LNCaP clone FGC (cell line): ENCODE measurements around the gene SEZ6.

Experiments
- DNase-seq: peaks from one replicate; pipeline ENCODE4 v3.0.0-alpha.2; 2011; ENCODE audit warnings: low read depth
- H3K4me3 ChIP-seq: 2 replicates; pipeline ENCODE4 v1.5.1; 2011; ENCODE audit warnings: mild to moderate bottlenecking, low read depth, low read length, control low read depth
- TF ChIP-seq, protein P1 (sequence below): IDR thresholded peaks from 2 replicates; pipeline ENCODE4 v1.5.1; 2012; ENCODE audit warnings: mild to moderate bottlenecking; ENCODE audit not compliant: control insufficient read depth, insufficient read depth; ENCODE audit errors: extremely low read depth

The SEZ6 gene

DNA sequence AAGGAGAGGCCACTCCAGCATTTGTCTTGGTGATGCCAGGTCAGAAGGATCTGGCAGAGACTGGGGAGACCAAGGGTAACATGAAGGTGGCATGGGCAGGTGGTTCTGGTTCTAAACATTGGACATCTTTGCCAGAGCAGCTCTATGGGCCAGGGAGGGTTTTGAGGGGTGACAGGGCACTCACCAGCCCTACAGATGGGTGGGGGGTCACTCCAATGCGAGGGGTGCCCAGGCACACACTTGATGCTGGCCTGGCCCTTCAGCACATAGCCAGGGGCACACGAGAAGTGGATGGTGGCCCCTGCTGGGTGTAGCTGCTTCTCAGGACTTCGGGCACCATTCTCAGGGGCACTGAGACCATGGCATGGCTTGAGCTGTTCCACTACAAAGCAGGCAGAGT lies 49.0 kb downstream of the SEZ6 start:
- no peak for DNase-seq
- no peak overlapping the region for H3K4me3 ChIP-seq
- TF ChIP-seq, protein P1, sequence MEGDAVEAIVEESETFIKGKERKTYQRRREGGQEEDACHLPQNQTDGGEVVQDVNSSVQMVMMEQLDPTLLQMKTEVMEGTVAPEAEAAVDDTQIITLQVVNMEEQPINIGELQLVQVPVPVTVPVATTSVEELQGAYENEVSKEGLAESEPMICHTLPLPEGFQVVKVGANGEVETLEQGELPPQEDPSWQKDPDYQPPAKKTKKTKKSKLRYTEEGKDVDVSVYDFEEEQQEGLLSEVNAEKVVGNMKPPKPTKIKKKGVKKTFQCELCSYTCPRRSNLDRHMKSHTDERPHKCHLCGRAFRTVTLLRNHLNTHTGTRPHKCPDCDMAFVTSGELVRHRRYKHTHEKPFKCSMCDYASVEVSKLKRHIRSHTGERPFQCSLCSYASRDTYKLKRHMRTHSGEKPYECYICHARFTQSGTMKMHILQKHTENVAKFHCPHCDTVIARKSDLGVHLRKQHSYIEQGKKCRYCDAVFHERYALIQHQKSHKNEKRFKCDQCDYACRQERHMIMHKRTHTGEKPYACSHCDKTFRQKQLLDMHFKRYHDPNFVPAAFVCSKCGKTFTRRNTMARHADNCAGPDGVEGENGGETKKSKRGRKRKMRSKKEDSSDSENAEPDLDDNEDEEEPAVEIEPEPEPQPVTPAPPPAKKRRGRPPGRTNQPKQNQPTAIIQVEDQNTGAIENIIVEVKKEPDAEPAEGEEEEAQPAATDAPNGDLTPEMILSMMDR = no peak

DNA sequence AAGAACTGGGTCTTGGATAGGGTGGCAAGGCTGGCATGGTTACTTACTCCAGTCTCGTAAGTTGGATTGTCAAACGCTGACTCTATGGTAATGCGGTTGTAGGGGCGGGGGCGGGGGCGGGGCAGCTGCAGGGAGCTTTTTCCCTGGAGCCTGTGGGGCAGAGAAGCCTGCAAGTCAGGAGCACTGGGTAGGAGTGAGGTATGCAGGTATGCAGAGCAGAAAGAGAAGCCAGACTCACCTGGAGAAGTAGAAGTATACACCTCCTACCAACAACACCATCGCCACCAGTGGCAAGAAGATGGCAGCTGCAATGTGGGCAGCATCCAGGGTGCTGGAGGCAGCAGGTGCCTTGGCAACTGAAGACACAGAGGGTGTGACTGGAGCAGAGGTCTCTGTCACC lies 49.7 kb downstream of the SEZ6 start:
- TF ChIP-seq, protein P1 = no peak
- no peak for DNase-seq
- no peak overlapping the region for H3K4me3 ChIP-seq

DNA sequence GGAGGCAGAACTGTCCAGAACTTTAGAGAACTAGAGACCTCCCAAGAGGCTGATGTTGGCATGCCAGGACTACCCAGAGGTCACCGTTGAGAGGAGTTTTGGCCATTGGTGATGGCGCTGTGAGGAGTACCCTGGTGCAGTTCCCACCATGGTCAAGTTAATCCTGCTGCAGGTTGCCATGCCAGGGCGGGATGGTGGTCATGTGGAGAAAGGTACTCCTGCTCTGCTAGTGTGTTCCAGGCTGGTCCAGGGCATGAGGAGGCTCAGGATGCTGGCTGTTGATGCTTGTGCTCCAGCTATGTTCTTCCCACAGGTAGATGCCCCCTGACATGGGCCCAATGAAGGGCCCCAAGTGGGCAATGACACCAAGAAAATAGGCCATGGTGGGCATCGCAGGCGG lies 50.4 kb downstream of the SEZ6 start:
- TF ChIP-seq, protein P1 = no peak
- no peak overlapping the region for H3K4me3 ChIP-seq
- DNase-seq = no peak

DNA sequence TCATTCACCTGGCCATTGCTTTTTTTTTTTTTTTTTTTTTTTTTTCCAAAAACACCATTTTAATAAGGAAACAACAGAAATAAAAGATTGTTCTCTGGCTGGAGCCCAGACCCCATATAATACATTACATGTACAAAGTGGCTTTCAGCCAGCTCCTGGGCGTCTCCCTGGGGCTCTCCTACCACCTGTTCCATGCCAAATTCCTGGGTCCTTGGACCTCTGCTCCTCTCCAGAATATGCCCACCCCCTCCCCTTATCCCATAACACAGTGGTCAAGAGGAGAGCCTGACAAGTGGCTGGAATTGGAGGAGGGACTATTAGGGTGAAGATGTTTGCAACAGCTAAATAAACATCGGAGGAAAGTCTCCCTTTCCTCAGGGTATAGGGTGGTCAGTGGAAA lies 50.9 kb downstream of the SEZ6 start:
- no peak for DNase-seq
- no peak overlapping the region for H3K4me3 ChIP-seq
- TF ChIP-seq, protein P1 = no peak

DNA sequence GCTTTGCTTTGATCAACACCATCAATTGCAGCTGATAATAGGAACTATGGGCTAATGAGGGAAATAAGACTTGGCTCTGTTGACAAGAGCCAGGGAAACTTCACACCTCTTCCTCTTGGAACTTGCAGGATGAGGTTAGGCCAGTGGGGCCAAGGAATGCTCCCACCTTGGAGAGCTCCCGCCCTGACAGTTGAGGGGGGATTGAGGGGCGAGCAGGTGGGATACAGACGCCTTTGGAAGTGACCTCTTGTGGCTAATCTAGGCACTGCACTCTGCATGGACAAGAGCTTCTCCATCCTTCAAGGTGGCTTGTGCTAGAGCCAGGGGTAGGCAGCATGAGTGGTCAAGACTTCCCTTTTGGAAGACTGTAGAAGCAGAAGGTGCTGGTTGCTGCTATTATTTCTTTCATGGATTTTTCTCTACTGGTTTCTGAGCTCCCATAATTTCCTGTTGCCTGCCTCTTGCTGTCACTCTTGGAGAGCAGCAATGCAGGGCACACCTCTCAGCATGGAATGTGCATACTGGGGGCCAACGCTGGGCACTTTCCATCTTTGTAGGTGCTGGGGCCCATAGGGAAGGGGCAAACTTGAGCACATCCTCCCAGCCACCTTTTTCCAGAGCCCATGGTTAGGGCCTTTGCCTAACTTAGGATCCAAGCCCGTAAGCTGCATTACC lies 52.3 kb downstream of the SEZ6 start:
- H3K4me3 ChIP-seq = no peak overlapping the region
- TF ChIP-seq, protein P1 = peak; percentile 68
- DNase-seq = no peak

DNA sequence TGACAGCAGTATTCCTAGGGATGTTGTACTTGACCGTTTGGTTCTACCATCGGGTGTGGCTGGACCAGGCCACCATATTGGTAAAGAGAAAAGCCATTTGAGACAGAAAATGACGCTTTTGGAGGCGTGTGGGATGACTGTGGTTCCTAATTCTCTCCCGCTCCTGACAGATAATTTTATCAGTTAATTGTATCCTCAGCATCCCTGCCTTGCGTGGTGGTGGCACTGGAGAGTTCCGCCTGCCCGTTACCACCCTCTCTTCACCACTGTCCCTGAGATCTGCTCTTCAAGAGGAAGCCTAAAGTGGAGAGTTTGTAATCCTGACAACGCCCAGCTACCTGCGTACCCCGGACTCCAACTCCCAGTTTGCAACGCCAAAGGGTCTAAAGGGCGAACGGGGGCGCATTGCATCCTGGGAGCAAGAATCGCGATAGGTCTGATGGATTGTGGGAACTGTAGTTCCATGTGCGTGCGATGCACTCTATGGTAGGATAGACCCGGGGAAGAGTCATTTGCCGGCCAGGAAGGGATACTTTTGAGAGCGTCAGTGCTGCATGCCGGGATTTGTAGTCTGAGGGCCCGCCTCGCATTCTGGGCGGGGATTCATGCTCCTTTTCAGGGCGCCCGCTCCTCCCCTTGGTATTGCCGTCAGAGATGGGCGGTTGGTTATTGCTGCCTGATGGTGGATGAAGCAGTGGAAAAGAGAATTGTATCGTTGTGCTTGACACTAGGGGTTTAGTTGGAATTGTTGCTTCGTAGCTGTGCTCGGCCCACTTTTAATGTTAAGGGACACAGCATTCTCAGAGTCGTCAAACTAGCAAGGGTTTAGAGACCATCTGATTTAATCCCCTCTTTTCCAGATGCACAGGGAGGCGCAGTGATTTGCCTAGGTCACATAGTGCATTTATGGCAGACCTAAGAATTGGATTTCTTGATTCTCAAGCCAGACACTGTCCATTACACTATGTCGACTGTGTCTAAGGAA lies 53.5 kb downstream of the SEZ6 start:
- peak overlapping the region; percentile 93 for H3K4me3 ChIP-seq
- DNase-seq = peak; percentile 98
- TF ChIP-seq, protein P1 = no peak
